Skin epidermis (tissue), 12 donors: ENCODE data around the gene FAM118B.
A peak's percentile ranks its signal among the peaks of the same experiment; 100 is the strongest.
"Not testable (repeated sequence)": the region's sequence is repeated elsewhere in the genome, so short reads cannot be mapped to it uniquely, and the experiment has no call there.

Source experiments
- H3K27ac ChIP-seq, 21 experiments: fragments of 200-600 bp; sonication (generic) in 11 of 21; one replicate each; pipeline ENCODE4 v1.5.0; 2020; ENCODE audit warnings: mild to moderate bottlenecking in 3 of 21, inconsistent platforms in 2 of 21, moderate library complexity in 2 of 21
- H3K4me3 ChIP-seq, 7 experiments: fragments of 200-600 bp; sonication (generic) in 2 of 7; one replicate each; pipeline ENCODE4 v1.5.0; 2020; ENCODE audit warnings: inconsistent platforms in 2 of 7, mild to moderate bottlenecking in 2 of 7, moderate library complexity in 1 of 7

Gene FAM118B

GRCh38 chr11:126303623-126304456, 92.3 kb downstream of the FAM118B start, which contains the start of gene DCPS:
Gene DCPS, plus strand, starts transcription at chr11:126304060. Its CDS starts 21 bp downstream, at chr11:126304081.
- H3K27ac ChIP-seq, result peak within 1 kb of the TSS; percentile 67 to 99 (median 95)
- H3K4me3 ChIP-seq, result peak within 1 kb of the TSS; percentile 38 to 76 (median 64)

DNA sequence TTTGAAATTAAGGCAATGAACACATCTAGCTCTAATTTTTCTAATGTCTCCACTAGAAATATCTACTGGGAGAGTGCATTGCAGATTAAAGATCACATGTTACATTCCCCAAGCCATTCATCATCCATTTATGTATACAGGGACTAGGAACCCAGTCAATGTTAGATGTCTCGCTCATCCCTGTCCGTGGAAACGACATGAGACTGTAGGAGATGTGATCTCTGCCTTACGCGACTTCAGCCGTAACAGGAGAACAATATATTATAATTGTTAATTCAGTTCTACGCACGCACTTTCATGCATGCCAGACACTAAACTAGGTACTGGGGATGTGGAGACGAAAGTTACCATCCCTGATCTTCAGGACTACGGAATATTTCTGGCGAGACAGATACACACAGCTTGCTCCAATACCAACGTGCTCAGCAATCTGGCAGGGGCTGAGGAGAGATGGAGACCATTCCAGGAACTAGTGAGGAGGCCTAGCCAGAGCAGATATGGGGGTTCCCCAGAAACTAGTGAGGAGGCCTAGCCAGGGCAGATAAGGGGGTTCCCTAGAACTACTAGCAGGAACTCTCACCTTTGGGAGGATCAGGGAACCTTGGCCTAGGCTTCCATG, 93.0 kb downstream of the FAM118B start:
- Histone ChIP-seq H3K4me3 (peak overlapping the region; percentile 38 to 76 (median 64)), H3K27ac (peak overlapping the region in 19 of 21 experiments; percentile 67 to 99 (median 95))

- Histone ChIP-seq H3K27ac (no peak overlapping the region), H3K4me3 (no peak overlapping the region)
Observed at GRCh38 chr11:126305699-126306098, 94.1 kb downstream of the FAM118B start.

DNA sequence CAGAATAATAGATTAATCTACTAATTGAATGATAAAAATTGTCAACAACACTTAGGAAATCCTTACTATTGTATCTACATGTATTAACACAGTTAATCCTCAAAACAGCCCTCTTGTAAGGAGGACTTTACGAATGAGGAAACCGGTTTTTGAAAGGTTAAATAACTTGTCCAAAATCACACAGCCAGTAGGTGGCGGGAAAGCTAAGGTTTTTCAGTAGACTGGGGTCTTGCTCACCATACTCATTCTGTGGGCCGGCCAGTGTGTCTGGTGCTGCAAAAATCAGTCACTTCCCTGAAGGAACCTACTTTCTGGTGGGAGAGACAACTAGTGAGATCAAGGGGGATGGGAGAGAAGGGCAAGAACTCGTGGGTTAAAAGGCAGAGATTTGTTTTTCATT, 96.1 kb downstream of the FAM118B start:
- peak overlapping the region in 1 of 21 experiments; percentile 52 for H3K27ac ChIP-seq

DNA sequence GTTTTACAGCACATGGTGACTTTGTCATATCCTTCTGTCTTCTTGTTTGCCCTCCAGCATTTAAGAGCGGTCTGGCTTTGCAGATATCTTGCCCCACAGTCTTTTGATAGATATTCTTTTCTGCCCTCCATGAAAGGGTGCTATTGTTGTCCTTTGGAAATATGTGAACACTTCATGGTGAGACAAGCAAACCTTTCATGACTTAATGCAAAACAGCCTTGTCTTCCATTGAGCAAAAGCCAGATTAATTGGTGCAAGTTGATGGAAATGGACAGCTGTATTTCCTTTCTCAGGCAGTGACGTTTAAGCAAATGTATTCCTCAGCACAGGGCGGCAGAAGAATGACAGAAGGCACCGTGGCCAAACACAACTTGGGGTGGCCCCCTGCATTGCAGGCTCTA, 96.7 kb downstream of the FAM118B start:
- H3K27ac ChIP-seq, result peak overlapping the region in 2 of 21 experiments; percentile 4 to 11

More for the DNA sequence above, 96.1 kb downstream of the FAM118B start:
- H3K4me3 ChIP-seq, result no peak overlapping the region

GRCh38 chr11:126308771-126309170, 97.2 kb downstream of the FAM118B start:
- H3K27ac ChIP-seq, result peak overlapping the region in 2 of 21 experiments; percentile 4 to 11
- H3K4me3 ChIP-seq, result not testable (repeated sequence)

More for the DNA sequence above, 96.7 kb downstream of the FAM118B start:
- H3K4me3 ChIP-seq, result no peak overlapping the region

- Histone ChIP-seq H3K27ac (peak overlapping the region in 10 of 21 experiments; percentile 8 to 72 (median 50)), H3K4me3 (no peak overlapping the region)
Observed at GRCh38 chr11:126310200-126310991, 98.8 kb downstream of the FAM118B start.

DNA sequence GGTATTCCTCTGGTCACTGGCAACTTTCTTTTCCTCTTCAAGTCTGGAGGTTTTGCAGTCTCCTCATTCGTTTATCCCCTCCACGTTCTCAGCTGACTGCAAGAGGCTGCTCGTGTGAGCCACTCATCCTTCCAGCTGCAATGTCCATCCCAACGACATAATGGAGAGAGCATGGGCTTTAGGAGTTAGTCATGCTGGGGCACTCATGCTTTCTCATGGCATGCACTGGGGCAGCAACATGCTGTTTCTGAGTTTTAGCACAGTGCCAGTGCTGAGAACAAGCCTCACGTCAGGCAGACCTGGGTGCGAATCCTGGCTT, 99.4 kb downstream of the FAM118B start:
- H3K27ac ChIP-seq, result peak overlapping the region in 13 of 21 experiments; percentile 8 to 72 (median 50)
- H3K4me3 ChIP-seq, result no peak overlapping the region

- no peak overlapping the region for H3K4me3 ChIP-seq
- H3K27ac ChIP-seq, result peak overlapping the region in 16 of 21 experiments; percentile 1 to 72 (median 50)
Observed at GRCh38 chr11:126311401-126312291, 100.1 kb downstream of the FAM118B start.
